Tibial nerve (tissue), 4 donors: ENCODE measurements around the gene VWA7.

Experiments used
- CTCF ChIP-seq, 5 experiments: fragments of 200-600 bp in 3 of 5; fragments of 450-650 bp in 2 of 5; sonication (generic) in 3 of 5; IDR thresholded peaks; one replicate each; pipeline ENCODE4 v1.5.1; 2016 to 2019; ENCODE audit warnings: antibody characterized with exemption in 5 of 5, mild to moderate bottlenecking in 3 of 5, moderate library complexity in 2 of 5
- EP300 ChIP-seq, 2 donors: sonication (generic); formaldehyde crosslinking; IDR thresholded peaks; one replicate each; pipeline ENCODE4 v1.6.1; 2017; ENCODE audit warnings: antibody characterized with exemption in 2 of 2, mild to moderate bottlenecking in 1 of 2
- POLR2A ChIP-seq, 2 donors: fragments of 450-650 bp; IDR thresholded peaks; one replicate each; pipeline ENCODE4 v1.6.1; 2017; ENCODE audit warnings: antibody characterized with exemption in 2 of 2, mild to moderate bottlenecking in 2 of 2, moderate library complexity in 2 of 2

- TF ChIP-seq CTCF (IDR thresholded peaks at IDR 0.05) (no peak), POLR2A (IDR thresholded peaks at IDR 0.05) (no peak), EP300 (IDR thresholded peaks at IDR 0.05) (no peak)
These were observed 39.7 kb downstream of the VWA7 start for GRCh38 chr6:31737315-31737990.
